HepG2 (cell line): ENCODE results near the gene SEMA7A. TPM values are rescaled to one million over a fixed set of nuclear protein-coding genes. Genes with fewer than 3 reads are reported as not detected.

Experiments used
- ATAC-seq: fragments of 200-7000 bp; cut with Tn5 transposase; 3 replicates; pipeline ENCODE4 v1.9.1; 2020; ENCODE audit warnings: mild to moderate bottlenecking, moderate library complexity
- BruUV-seq: library from RNA; stranded (reverse); fragments of 400-500 nt; replicated peaks from 2 replicates; lab custom pipeline; 2021; lab: Mats Ljungman, UMichigan
- CTCF ChIA-PET: fragments of 300-600 bp; formaldehyde crosslinking; extraction: SDS; loops from one replicate; lab custom pipeline; 2021; ENCODE audit warnings: low total read pairs, inconsistent platforms, low intra/inter-chr PET ratio; lab: Yijun Ruan, JAX
- POLR2A ChIA-PET: fragments of 350-600 bp; sonication (Branson Sonifier 250); formaldehyde crosslinking; loops from one replicate; lab custom pipeline; 2020; ENCODE audit warnings: antibody characterized with exemption, inconsistent platforms; lab: Yijun Ruan, JAX
- DNase-seq: peaks from one replicate; pipeline ENCODE4 v3.0.0-alpha.2; 2015; ENCODE audit warnings: low spot score
- FAIRE-seq: peaks from 3 replicates; lab custom pipeline; 2011; peaks lifted over from hg19 to GRCh38; lab: Jason Lieb, UNC
- H2AFZ ChIP-seq: one replicate; pipeline ENCODE4 v1.6.1; 2011; ENCODE audit warnings: low read length, inconsistent platforms
- H3K27ac ChIP-seq: fragments of 300-600 bp; 3 replicates; pipeline ENCODE4 v1.8.0; 2011; ENCODE audit warnings: mixed run types, mild to moderate bottlenecking, mixed read lengths, low read length, inconsistent platforms; ENCODE audit not compliant: insufficient read depth; ENCODE audit errors: extremely low read length
- H3K27me3 ChIP-seq, 2 experiments: fragments of 200-600 bp in 1 of 2; 2 replicates in 1 of 2; 3 replicates in 1 of 2; pipeline versions ENCODE4 v1.6.0 to v1.8.0; 2011; ENCODE audit warnings: low read length in 2 of 2, mild to moderate bottlenecking in 2 of 2, moderate library complexity in 2 of 2, inconsistent platforms in 1 of 2; ENCODE audit not compliant: insufficient read depth in 2 of 2, control insufficient read depth in 1 of 2
- H3K36me3 ChIP-seq, 2 experiments: fragments of 200-600 bp in 1 of 2; replicated peaks in 1 of 2; 2 replicates in 1 of 2; 3 replicates in 1 of 2; pipeline versions ENCODE4 v1.5.1 to v1.8.0; 2011; ENCODE audit warnings: low read length in 2 of 2, inconsistent platforms in 1 of 2; ENCODE audit not compliant: insufficient read depth in 2 of 2, control insufficient read depth in 1 of 2
- H3K4me1 ChIP-seq: 2 replicates; pipeline ENCODE4 v1.5.1; 2012; ENCODE audit warnings: low read length, inconsistent platforms; ENCODE audit not compliant: insufficient read depth
- H3K4me2 ChIP-seq: 2 replicates; pipeline ENCODE4 v1.6.0; 2011; ENCODE audit warnings: low read depth, low read length, inconsistent platforms
- H3K4me3 ChIP-seq, 3 experiments: fragments of 200-600 bp in 1 of 3; sonication (generic), shearing (Covaris generic) in 1 of 3; replicated peaks in 1 of 3; 2 replicates each; pipeline ENCODE4 v1.5.1; 2011 to 2016; ENCODE audit warnings: low read length in 3 of 3, inconsistent platforms in 2 of 3, low read depth in 2 of 3, mild to moderate bottlenecking in 2 of 3, control low read depth in 1 of 3, mixed read lengths in 1 of 3; ENCODE audit not compliant: insufficient read depth in 1 of 3
- H3K79me2 ChIP-seq: one replicate; pipeline ENCODE4 v1.6.1; 2011; ENCODE audit warnings: low read length, inconsistent platforms; ENCODE audit not compliant: insufficient read depth
- H3K9ac ChIP-seq: 2 replicates; pipeline ENCODE4 v1.6.0; 2011; ENCODE audit warnings: mild to moderate bottlenecking, low read depth, low read length, inconsistent platforms; ENCODE audit not compliant: insufficient read depth
- H3K9me3 ChIP-seq: 2 replicates; pipeline ENCODE4 v1.5.1; 2012; ENCODE audit warnings: mild to moderate bottlenecking, low read length
- H4K20me1 ChIP-seq: 2 replicates; pipeline ENCODE4 v1.6.0; 2011; ENCODE audit warnings: inconsistent platforms, mild to moderate bottlenecking, low read length, moderate library complexity; ENCODE audit not compliant: insufficient read depth
- FOXK2 ChIP-seq: fragments of 450-650 bp; IDR thresholded peaks from 2 replicates; pipeline ENCODE4 v1.6.1; 2016
- TEAD3 ChIP-seq: optimal IDR thresholded peaks from 2 replicates; pipeline ENCODE3; 2016; ENCODE audit warnings: borderline replicate concordance
- ZNF687 ChIP-seq: sonication (generic); formaldehyde crosslinking; IDR thresholded peaks from 2 replicates; pipeline ENCODE4 v1.5.1; 2020; ENCODE audit warnings: mild to moderate bottlenecking, missing genetic modification reagents, moderate library complexity
- WGBS: methylation state at CpG from one replicate; pipeline ENCODE4 v1.1.6; 2017; ENCODE audit warnings: low lambda C conversion rate; 5-methylcytosine and 5-hydroxymethylcytosine counted together
- in situ Hi-C: cut with HindIII; loops from 2 replicates; pipeline ENCODE4 v1.10.0; 2017; ENCODE audit warnings: low pct_unique_long_range_greater_than_20kb; ENCODE audit not compliant: extremely low pct_ligation_motif_present
- intact Hi-C: fragments of 100-400 bp; cut with micrococcal nuclease; formaldehyde crosslinking; loops from one replicate; pipeline ENCODE4 v1.10.0; 2022; ENCODE audit not compliant: unreplicated experiment
- polyA plus RNA-seq, 8 experiments: library from polyadenylated mRNA; depleted of rRNA in 3 of 8; stranded (reverse) in 7 of 8; unstranded in 1 of 8; fragments of >200 nt; fragmentation: Illumina TruSeq in 4 of 8; extraction: Trizol in 4 of 8; gene quantifications; 2 replicates each; pipeline versions ENCODE4 v1.2.1 to v1.2.3, GENCODE V29; 2011 to 2016; ENCODE audit warnings: low read depth in 4 of 8, missing spikeins in 1 of 8, mixed read lengths in 1 of 8; ENCODE audit not compliant: insufficient read depth in 1 of 8
- total RNA-seq, 5 experiments: library from RNA; depleted of rRNA; stranded (reverse); fragments of >200 nt; fragmentation: Illumina TruSeq; extraction: Trizol; gene quantifications; 2 replicates each; pipeline ENCODE4 v1.2.3, GENCODE V29; 2016; ENCODE audit warnings: low read depth in 1 of 5

SEMA7A gene
- total and polyA plus RNA-seq, 2 of the 13 experiments (the other 11 are each of a cell fraction or from before 2014, with no cell fraction given): 9.0 to 15.8 TPM

GRCh38 chr15:74387621-74388362 is 46.0 kb downstream of the SEMA7A start:
- Histone ChIP-seq H4K20me1 (no peaks in the 10 kb centered on the region), H3K27ac (no peak overlapping the region), H3K36me3 (no peaks in the 10 kb centered on the region), H3K4me2 (peak overlapping the region; percentile 24), H3K4me1 (peaks cover 79% of the 10 kb centered on the region), H3K9me3 (no peaks in the 10 kb centered on the region), H3K9ac (no peak overlapping the region), H2AFZ (no peak overlapping the region), H3K4me3 (peak overlapping the region in 1 of 3 experiments; percentile 34; a peak in 1 of 6 replicates), H3K27me3 (peaks cover 3 to 34% of the 10 kb centered on the region in 2 experiments; a peak in 3 of 5 replicates), H3K79me2 (no peaks in the 10 kb centered on the region)
- FAIRE-seq (no peak), ATAC-seq (peak; percentile 33), DNase-seq (peak; percentile 43)
- ChIA-PET POLR2A (interaction anchor here (1.1 to 8.8 kb wide), 7 partner anchors 16 to 226 kb away, joined by 3 to 124 read pairs (median 4); partner anchors contain the start of genes SEMA7A and UBL7), CTCF (no interaction called here)
- BruUV-seq: no TSS peak
- TF ChIP-seq ZNF687 (CRISPR knock-in tag) (peak; percentile 18; the same call in 1 of the 2 replicates), TEAD3 (CRISPR knock-in tag) (peak; percentile 69), FOXK2 (no peak)
- 15% methylated on average over 3 of the region's 10 CpGs for WGBS
- intact Hi-C loops: no loop called here
- in situ Hi-C loops: loop anchor here (5.0 kb wide), 1 partner anchor 45 kb away; the partner anchor contains the start of gene SEMA7A
